ENCODE measurements around the gene MTAP. TPM values are rescaled to one million over a fixed set of nuclear protein-coding genes. Genes with fewer than 3 reads are reported as not detected.

MTAP gene
- total and polyA plus RNA-seq, 10 donors: 11.9 to 56.3 (median 42.1) TPM

DNA sequence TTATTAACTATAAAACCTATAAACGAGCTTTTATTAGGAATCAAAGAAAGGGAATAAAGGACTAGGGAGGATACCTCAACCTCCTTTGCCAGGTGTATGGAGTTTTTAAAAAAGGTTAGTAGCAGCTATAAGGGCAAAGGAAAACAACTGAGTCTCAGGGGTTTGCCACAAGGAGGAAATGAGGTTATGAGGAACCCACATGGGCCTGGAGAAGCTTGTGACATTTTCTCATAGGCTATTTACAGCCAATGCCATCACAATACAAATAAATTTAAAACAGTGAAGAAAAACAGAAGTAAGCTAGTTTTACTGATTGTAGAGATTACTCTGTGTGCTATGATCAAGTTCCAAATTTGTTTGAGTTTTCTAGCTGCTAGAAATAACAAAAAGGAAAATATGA is 99.1 kb downstream of the MTAP start:
- no peaks in the 10 kb centered on the region for H3K4me1 ChIP-seq
- no peak for DNase-seq
- 90 to 98% (median 92%) methylated on average over 1 of the region's 1 CpG for WGBS, 5 donors
- H3K27me3 ChIP-seq (replicated peaks in 1 of 7): no peaks in the 10 kb centered on the region
- no peak overlapping the region for H3K27ac ChIP-seq
- H3K36me3 ChIP-seq: peaks cover 0 to 5% (median 0%) of the 10 kb centered on the region in 6 donors
- no peak for TF ChIP-seq POLR2AphosphoS5 (IDR thresholded peaks at IDR 0.05)
- no peak for TF ChIP-seq POLR2A (IDR thresholded peaks at IDR 0.05)
- intact Hi-C loops (cut with DNase I; ENCODE audit: low total_unique reads): no loop called here
- no peak overlapping the region for H3K4me3 ChIP-seq
- peaks cover 0 to 98% (median 78%) of the 10 kb centered on the region in 8 donors for H3K9me3 ChIP-seq

DNA sequence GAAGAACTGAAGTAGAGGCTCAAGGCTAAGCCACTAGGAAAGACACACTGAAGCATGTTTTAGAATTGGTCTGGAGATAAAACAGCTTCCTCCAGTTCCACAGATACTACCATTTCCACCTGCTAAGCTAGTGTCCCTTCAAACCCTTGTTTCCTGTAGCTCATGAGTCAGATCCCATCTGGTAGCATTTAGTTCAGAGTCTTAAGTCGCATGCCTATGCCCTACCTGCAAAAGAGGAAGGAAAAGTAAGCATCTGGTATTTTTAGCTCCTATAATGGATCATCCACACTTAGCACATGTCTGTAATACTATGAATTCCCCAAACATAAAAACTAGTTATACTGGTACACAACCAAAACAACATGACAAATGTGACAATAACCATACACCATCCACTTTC is 99.7 kb downstream of the MTAP start:
- Histone ChIP-seq H3K9me3 (peaks cover 0 to 98% (median 78%) of the 10 kb centered on the region in 8 donors), H3K27ac (no peak overlapping the region), H3K36me3 (peaks cover 0 to 5% (median 0%) of the 10 kb centered on the region in 6 donors), H3K27me3 (replicated peaks in 1 of 7) (no peaks in the 10 kb centered on the region), H3K4me3 (no peak overlapping the region), H3K4me1 (no peaks in the 10 kb centered on the region)
- intact Hi-C loops (cut with DNase I; ENCODE audit: low total_unique reads): no loop called here
- no peak for DNase-seq
- TF ChIP-seq POLR2AphosphoS5 (IDR thresholded peaks at IDR 0.05) (no peak), POLR2A (IDR thresholded peaks at IDR 0.05) (no peak)
- TF ChIP-seq, protein P1, sequence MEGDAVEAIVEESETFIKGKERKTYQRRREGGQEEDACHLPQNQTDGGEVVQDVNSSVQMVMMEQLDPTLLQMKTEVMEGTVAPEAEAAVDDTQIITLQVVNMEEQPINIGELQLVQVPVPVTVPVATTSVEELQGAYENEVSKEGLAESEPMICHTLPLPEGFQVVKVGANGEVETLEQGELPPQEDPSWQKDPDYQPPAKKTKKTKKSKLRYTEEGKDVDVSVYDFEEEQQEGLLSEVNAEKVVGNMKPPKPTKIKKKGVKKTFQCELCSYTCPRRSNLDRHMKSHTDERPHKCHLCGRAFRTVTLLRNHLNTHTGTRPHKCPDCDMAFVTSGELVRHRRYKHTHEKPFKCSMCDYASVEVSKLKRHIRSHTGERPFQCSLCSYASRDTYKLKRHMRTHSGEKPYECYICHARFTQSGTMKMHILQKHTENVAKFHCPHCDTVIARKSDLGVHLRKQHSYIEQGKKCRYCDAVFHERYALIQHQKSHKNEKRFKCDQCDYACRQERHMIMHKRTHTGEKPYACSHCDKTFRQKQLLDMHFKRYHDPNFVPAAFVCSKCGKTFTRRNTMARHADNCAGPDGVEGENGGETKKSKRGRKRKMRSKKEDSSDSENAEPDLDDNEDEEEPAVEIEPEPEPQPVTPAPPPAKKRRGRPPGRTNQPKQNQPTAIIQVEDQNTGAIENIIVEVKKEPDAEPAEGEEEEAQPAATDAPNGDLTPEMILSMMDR (IDR thresholded peaks at IDR 0.05 in 8 of 11, conservative IDR thresholded peaks at IDR 0.05 in 3 of 11): no peak
- WGBS, 5 donors: 15 to 28% (median 18%) methylated on average over 1 of the region's 1 CpG

DNA sequence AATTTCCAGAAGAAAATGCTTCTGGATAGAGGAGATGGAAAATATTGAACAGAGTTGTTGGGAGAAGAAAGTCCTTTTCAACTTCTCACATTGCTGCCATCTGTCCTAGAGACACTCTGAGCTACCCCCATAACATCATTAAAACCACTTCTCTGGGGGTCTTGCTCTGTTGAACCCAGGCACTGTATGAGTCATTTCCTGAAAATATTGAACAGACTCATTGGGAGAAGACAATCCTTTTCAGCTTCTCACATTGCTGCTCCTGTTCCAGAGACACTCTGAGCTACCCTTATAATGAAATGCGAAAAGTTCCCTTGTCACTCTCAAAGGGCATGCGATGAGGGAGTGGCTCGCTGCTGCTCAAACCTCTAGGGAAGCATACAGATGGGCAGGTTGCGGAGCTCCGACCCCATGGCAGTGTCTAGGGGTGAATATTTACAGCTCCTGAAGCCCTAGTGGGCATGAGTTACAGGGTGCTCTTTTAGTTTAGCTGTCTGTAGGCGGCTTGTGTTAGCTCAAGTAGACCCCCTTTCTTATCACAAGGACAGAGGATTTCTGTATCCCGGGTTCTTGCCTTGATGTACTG is 101.0 kb downstream of the MTAP start:
- Histone ChIP-seq H3K9me3 (peaks cover 6 to 98% (median 78%) of the 10 kb centered on the region in 8 donors), H3K4me3 (no peak overlapping the region), H3K36me3 (peaks cover 0 to 14% (median 0%) of the 10 kb centered on the region in 6 donors), H3K27ac (no peak overlapping the region), H3K27me3 (replicated peaks in 1 of 7) (no peaks in the 10 kb centered on the region), H3K4me1 (no peaks in the 10 kb centered on the region)
- 87 to 93% (median 90%) methylated on average over 7 of the region's 7 CpGs for WGBS, 5 donors
- TF ChIP-seq POLR2A (IDR thresholded peaks at IDR 0.05) (no peak), POLR2AphosphoS5 (IDR thresholded peaks at IDR 0.05) (no peak)
- TF ChIP-seq, protein P1 (IDR thresholded peaks at IDR 0.05 in 8 of 11, conservative IDR thresholded peaks at IDR 0.05 in 3 of 11): no peak
- intact Hi-C loops (cut with DNase I; ENCODE audit: low total_unique reads): no loop called here
- no peak for DNase-seq

DNA sequence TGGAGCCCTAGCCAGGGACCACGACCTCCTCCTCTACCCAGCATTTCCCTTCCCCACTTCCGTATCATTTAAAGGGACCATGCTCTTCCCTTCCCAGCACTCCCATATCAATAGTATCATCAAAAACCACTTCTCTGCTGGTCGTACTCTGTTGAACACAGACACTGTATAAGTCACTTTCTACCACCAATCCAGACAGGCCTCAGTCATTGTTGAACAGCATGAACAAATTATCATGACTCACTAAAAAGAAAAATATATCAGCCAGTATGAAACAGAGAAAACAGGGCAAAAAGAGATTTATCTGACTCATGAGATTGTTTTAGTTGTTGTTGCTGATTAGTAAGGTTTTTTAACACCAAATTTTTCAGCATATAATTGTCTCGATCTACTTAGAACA is 101.9 kb downstream of the MTAP start:
- Histone ChIP-seq H3K36me3 (peaks cover 0 to 19% (median 0%) of the 10 kb centered on the region in 6 donors), H3K27ac (no peak overlapping the region), H3K27me3 (replicated peaks in 1 of 7) (no peaks in the 10 kb centered on the region), H3K9me3 (peaks cover 7 to 99% (median 78%) of the 10 kb centered on the region in 8 donors), H3K4me3 (no peak overlapping the region), H3K4me1 (no peaks in the 10 kb centered on the region)
- TF ChIP-seq, protein P1 (IDR thresholded peaks at IDR 0.05 in 8 of 11, conservative IDR thresholded peaks at IDR 0.05 in 3 of 11): no peak
- TF ChIP-seq POLR2AphosphoS5 (IDR thresholded peaks at IDR 0.05): no peak
- no peak for TF ChIP-seq POLR2A (IDR thresholded peaks at IDR 0.05)
- 84 to 96% (median 92%) methylated on average over 4 of the region's 4 CpGs for WGBS, 5 donors
- no peak for DNase-seq
- intact Hi-C loops (cut with DNase I; ENCODE audit: low total_unique reads): no loop called here
